Stimulated activated CD4-positive, alpha-beta T cell treated with anti-CD3 and anti-CD28 coated beads, TNF-alpha, amount 100 ng/mL, for 1 hour (primary cell): ENCODE data around the gene SCAF1.

Experiments used
- DNase-seq, 3 donors: peaks; one replicate each; pipeline ENCODE4 v3.0.0-alpha.2; 2020; ENCODE audit warnings: low read depth in 3 of 3, low spot score in 1 of 3

SCAF1 gene

GRCh38 chr19:49684251-49684982 is 42.4 kb downstream of the SCAF1 start:
- DNase-seq: no peak

GRCh38 chr19:49684983-49685553 is 43.1 kb downstream of the SCAF1 start:
- no peak for DNase-seq

- no peak for DNase-seq
Observed at GRCh38 chr19:49685845-49686332, 43.9 kb downstream of the SCAF1 start.

- no peak for DNase-seq
Observed at GRCh38 chr19:49686503-49687088, 44.6 kb downstream of the SCAF1 start.

GRCh38 chr19:49687150-49687549 is 45.1 kb downstream of the SCAF1 start:
- no peak for DNase-seq

- no peak for DNase-seq
Observed at GRCh38 chr19:49687566-49688316, 45.7 kb downstream of the SCAF1 start.

- no peak for DNase-seq
Observed at GRCh38 chr19:49688531-49689132, 46.6 kb downstream of the SCAF1 start.

GRCh38 chr19:49689133-49690078 is 47.4 kb downstream of the SCAF1 start, which contains the start of gene ADM5:
Gene ADM5 (plus strand): TSS chr19:49689594. CDS start chr19:49689838, 244 bp downstream.
- DNase-seq: no peak

- no peak for DNase-seq
Observed at GRCh38 chr19:49690079-49690655, 48.2 kb downstream of the SCAF1 start.

GRCh38 chr19:49690656-49691242 is 48.7 kb downstream of the SCAF1 start, which contains the start of gene CPT1C:
Gene CPT1C (plus strand): TSS chr19:49691116. CDS start chr19:49692253, 1,137 bp downstream.
- DNase-seq: no peak

- no peak for DNase-seq
Observed at GRCh38 chr19:49691243-49692146, 49.5 kb downstream of the SCAF1 start.

- DNase-seq: no peak
Observed at GRCh38 chr19:49692147-49692506, 50.1 kb downstream of the SCAF1 start.

GRCh38 chr19:49696115-49696514 is 54.1 kb downstream of the SCAF1 start:
- DNase-seq: no peak

GRCh38 chr19:49696865-49697264 is 54.9 kb downstream of the SCAF1 start:
- no peak for DNase-seq

GRCh38 chr19:49699364-49699763 is 57.4 kb downstream of the SCAF1 start:
- DNase-seq: no peak

GRCh38 chr19:49700563-49700962 is 58.6 kb downstream of the SCAF1 start:
- DNase-seq: no peak

- DNase-seq: no peak
Observed at GRCh38 chr19:49701271-49701786, 59.3 kb downstream of the SCAF1 start.
